Kidney (tissue), 14 donors: Measurements from ENCODE around the gene ENOX1. TPM values are rescaled to one million over a fixed set of nuclear protein-coding genes. Genes with fewer than 3 reads are reported as not detected.

Experiments used
- DNase-seq, 5 donors: peaks; one replicate each; pipeline ENCODE4 v3.0.0-alpha.2; 2013 to 2020
- FAIRE-seq: peaks from 2 replicates; lab custom pipeline; 2012; peaks lifted over from hg19 to GRCh38; lab: Jason Lieb, UNC
- H3K27ac ChIP-seq, 2 donors: one replicate each; pipeline ENCODE4 v1.7.0; 2013; ENCODE audit warnings: low read depth in 2 of 2, low read length in 2 of 2, inconsistent platforms in 1 of 2
- H3K27me3 ChIP-seq: one replicate; pipeline ENCODE4 v1.7.1; 2013; ENCODE audit warnings: low read length, inconsistent platforms; ENCODE audit not compliant: control insufficient read depth, insufficient read depth
- H3K36me3 ChIP-seq, 3 donors: one replicate each; pipeline versions ENCODE4 v1.7.0 to v1.7.1; 2013; ENCODE audit warnings: low read length in 3 of 3, control low read depth in 1 of 3, inconsistent platforms in 1 of 3; ENCODE audit not compliant: insufficient read depth in 3 of 3, control insufficient read depth in 2 of 3
- H3K4me1 ChIP-seq, 3 donors: one replicate each; pipeline versions ENCODE4 v1.7.0 to v1.7.1; 2013; ENCODE audit warnings: low read length in 3 of 3, inconsistent platforms in 1 of 3, low read depth in 1 of 3; ENCODE audit not compliant: control insufficient read depth in 2 of 3, insufficient read depth in 2 of 3
- H3K4me3 ChIP-seq, 3 donors: one replicate each; pipeline versions ENCODE4 v1.7.0 to v1.8.1; 2013; ENCODE audit warnings: low read length in 3 of 3, control low read depth in 1 of 3, inconsistent platforms in 1 of 3
- H3K9ac ChIP-seq, 3 donors: one replicate each; pipeline versions ENCODE4 v1.7.0 to v1.7.1; 2013; ENCODE audit warnings: low read length in 3 of 3, control low read depth in 1 of 3, inconsistent platforms in 1 of 3
- H3K9me3 ChIP-seq, 3 donors: one replicate each; pipeline versions ENCODE4 v1.7.0 to v1.7.1; 2013; ENCODE audit warnings: low read length in 3 of 3, control low read depth in 1 of 3, inconsistent platforms in 1 of 3; ENCODE audit not compliant: control insufficient read depth in 2 of 3, insufficient read depth in 1 of 3
- CTCF ChIP-seq: IDR thresholded peaks from 3 replicates; pipeline ENCODE4 v1.5.1; 2012; ENCODE audit warnings: mild to moderate bottlenecking, moderate library complexity, borderline replicate concordance; ENCODE audit not compliant: insufficient read depth; ENCODE audit errors: extremely low read depth
- intact Hi-C: fragments of 100-400 bp; cut with DNase I; formaldehyde crosslinking; loops from one replicate; pipeline ENCODE4 v1.11.1; 2022
- polyA plus RNA-seq: library from polyadenylated mRNA; stranded (reverse); fragments of 350-450 nt; fragmentation: Illumina TruSeq; extraction: RNeasy Lipid Tissue Mini Kit (QIAGEN cat#74804); gene quantifications from one replicate; pipeline ENCODE4 v1.2.3, GENCODE V29; 2014; ENCODE audit warnings: low read depth, low replicate concordance; ENCODE audit not compliant: insufficient read depth
- total RNA-seq: library from RNA; stranded (reverse); fragmentation: NEBNext Ultra II Directional; extraction: Animal tissue kit (Norgen Biotek cat#: 25700); gene quantifications from one replicate; pipeline ENCODE4 v1.2.1, GENCODE V29; 2021
- donor health status: control.
- donor health status: control.
- donor health status: control.
- donor health status: control.
- donor health status: control.
- donor health status: DM: yes; HTN: yes; CAD: no.
- donor health status: Normal renal cell carcinoma (clear cell type).

Gene ENOX1
- total and polyA plus RNA-seq, 2 donors from 2014 or later, result 4.9 to 6.8 TPM

- DNase-seq (no peak), FAIRE-seq (no peak)
- Histone ChIP-seq H3K36me3 (no peaks in the 10 kb centered on the region), H3K4me1 (peaks cover 0 to 3% (median 0%) of the 10 kb centered on the region in 3 donors), H3K9ac (no peak overlapping the region), H3K27ac (no peak overlapping the region), H3K27me3 (no peaks in the 10 kb centered on the region), H3K4me3 (no peak overlapping the region), H3K9me3 (no peaks in the 10 kb centered on the region)
- no peak for TF ChIP-seq CTCF
- intact Hi-C loops, result no loop called here
Observed at GRCh38 chr13:43264458-43264857, 522.3 kb downstream of the ENOX1 start.

GRCh38 chr13:43263047-43263446 is 523.7 kb downstream of the ENOX1 start:
- H3K27ac ChIP-seq, result no peak overlapping the region
- intact Hi-C loops, result no loop called here
- H3K27me3 ChIP-seq, result no peaks in the 10 kb centered on the region
- no peak for TF ChIP-seq CTCF
- no peak overlapping the region for H3K4me3 ChIP-seq
- H3K36me3 ChIP-seq, result no peaks in the 10 kb centered on the region
- no peaks in the 10 kb centered on the region for H3K9me3 ChIP-seq
- no peaks in the 10 kb centered on the region for H3K4me1 ChIP-seq
- FAIRE-seq (no peak), DNase-seq (no peak)
- no peak overlapping the region for H3K9ac ChIP-seq

- FAIRE-seq, result no peak
- H3K9me3 ChIP-seq, result no peaks in the 10 kb centered on the region
- no peak overlapping the region for H3K27ac ChIP-seq
- no peaks in the 10 kb centered on the region for H3K27me3 ChIP-seq
- no peak overlapping the region for H3K9ac ChIP-seq
- no peaks in the 10 kb centered on the region for H3K36me3 ChIP-seq
- no peak for TF ChIP-seq CTCF
- intact Hi-C loops, result no loop called here
- H3K4me1 ChIP-seq, result no peaks in the 10 kb centered on the region
- DNase-seq, result no peak
- no peak overlapping the region for H3K4me3 ChIP-seq
Observed at GRCh38 chr13:43260999-43261398, 525.8 kb downstream of the ENOX1 start.

GRCh38 chr13:43258771-43259170 is 528.0 kb downstream of the ENOX1 start:
- H3K9me3 ChIP-seq, result no peaks in the 10 kb centered on the region
- H3K9ac ChIP-seq, result no peak overlapping the region
- intact Hi-C loops, result no loop called here
- H3K4me3 ChIP-seq, result no peak overlapping the region
- FAIRE-seq, result no peak
- DNase-seq, result no peak
- no peaks in the 10 kb centered on the region for H3K36me3 ChIP-seq
- TF ChIP-seq CTCF, result no peak
- no peaks in the 10 kb centered on the region for H3K4me1 ChIP-seq
- no peaks in the 10 kb centered on the region for H3K27me3 ChIP-seq
- H3K27ac ChIP-seq, result no peak overlapping the region
